Suprapubic skin (tissue), 4 donors: ENCODE measurements around the gene DIS3L. TPM values are rescaled to one million over a fixed set of nuclear protein-coding genes. Genes with fewer than 3 reads are reported as not detected.

Source experiments
- DNase-seq, 2 donors: peaks; one replicate each; pipeline ENCODE4 v3.0.0-alpha.2; 2019; ENCODE audit warnings: low spot score in 2 of 2
- H3K27ac ChIP-seq: fragments of 200-600 bp; sonication (generic); one replicate; pipeline ENCODE4 v1.5.1; 2019
- H3K27me3 ChIP-seq: fragments of 200-600 bp; sonication (generic); one replicate; pipeline ENCODE4 v1.5.1; 2019
- H3K36me3 ChIP-seq: fragments of 200-600 bp; sonication (generic); one replicate; pipeline ENCODE4 v1.5.1; 2019
- H3K4me1 ChIP-seq: fragments of 200-600 bp; sonication (generic); one replicate; pipeline ENCODE4 v1.5.1; 2019
- H3K4me3 ChIP-seq: fragments of 200-600 bp; sonication (generic); one replicate; pipeline ENCODE4 v1.5.1; 2019; ENCODE audit warnings: mild to moderate bottlenecking
- H3K9me3 ChIP-seq: fragments of 200-600 bp; sonication (generic); one replicate; pipeline ENCODE4 v1.5.1; 2019
- EP300 ChIP-seq: sonication (generic); formaldehyde crosslinking; IDR thresholded peaks from one replicate; pipeline ENCODE4 v1.6.1; 2017; ENCODE audit warnings: antibody characterized with exemption
- POLR2A ChIP-seq, 2 donors: fragments of 450-650 bp; IDR thresholded peaks; one replicate each; pipeline ENCODE4 v1.6.1; 2017; ENCODE audit warnings: antibody characterized with exemption in 2 of 2, mild to moderate bottlenecking in 2 of 2, moderate library complexity in 2 of 2
- POLR2AphosphoS5 ChIP-seq, 3 donors: sonication (generic); formaldehyde crosslinking; IDR thresholded peaks; one replicate each; pipeline ENCODE4 v1.6.1; 2017; ENCODE audit warnings: antibody characterized with exemption in 3 of 3
- WGBS: methylation state at CpG from one replicate; pipeline ENCODE4 v1.1.5; 2018; 5-methylcytosine and 5-hydroxymethylcytosine counted together
- total RNA-seq, 4 donors: library from RNA; depleted of rRNA; stranded (reverse); fragments of >200 nt; gene quantifications; one replicate each; pipeline ENCODE4 v1.1.0, GENCODE V29; 2016
- TF ChIP-seq, protein P1 (sequence below), 2 donors: fragments of 200-600 bp in 1 of 2; fragments of 450-650 bp in 1 of 2; sonication (generic) in 1 of 2; IDR thresholded peaks; one replicate each; pipeline ENCODE4 v1.5.1; 2016 to 2019; ENCODE audit warnings: antibody characterized with exemption in 2 of 2, mild to moderate bottlenecking in 1 of 2, moderate library complexity in 1 of 2

The DIS3L gene
- total RNA-seq, 4 donors from 2014 or later = 15.8 to 26.1 (median 21.2) TPM

DNA sequence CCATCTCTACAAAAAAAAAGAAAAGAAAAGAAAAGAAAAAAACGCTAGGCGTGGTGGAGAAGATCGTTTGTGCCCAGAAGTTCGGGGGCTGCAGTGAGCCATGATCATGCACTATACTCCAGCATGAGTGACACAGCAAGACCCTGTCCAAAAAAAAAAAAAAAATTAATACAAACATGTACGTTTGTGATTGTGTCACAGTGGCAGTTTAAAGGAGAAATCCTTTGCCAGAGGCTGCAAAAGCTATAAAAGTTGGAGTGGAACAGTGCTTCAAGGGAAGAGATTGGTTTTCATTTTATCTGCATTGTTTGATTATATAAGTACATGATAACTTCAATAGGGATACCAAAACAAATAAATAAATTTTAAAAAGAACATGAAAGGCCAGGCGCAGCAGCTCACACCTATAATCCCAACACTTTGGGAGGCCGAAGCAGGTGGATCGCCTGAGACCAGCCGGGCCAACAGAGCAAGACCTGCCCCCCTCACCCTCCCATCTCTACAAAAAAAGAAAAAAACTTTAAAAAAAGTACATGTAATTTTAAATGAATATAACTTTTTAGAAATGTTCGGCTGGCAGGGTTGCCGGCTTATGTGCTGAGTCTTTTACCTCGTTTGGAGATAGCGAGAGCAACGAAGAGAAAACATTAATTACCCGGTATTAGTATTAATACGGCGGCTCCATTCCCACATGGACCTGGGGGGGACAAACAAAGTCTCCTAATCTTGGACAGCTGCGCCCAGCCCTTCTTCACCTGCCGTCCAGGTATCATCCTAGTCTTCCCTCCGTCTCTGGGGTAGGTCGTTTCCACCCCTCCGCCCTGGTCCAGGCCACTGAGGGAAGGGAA, 573 bp upstream of the DIS3L start:
- Histone ChIP-seq H3K36me3 (no peaks in the 10 kb centered on the region), H3K27ac (peak overlapping the region; percentile 93), H3K4me3 (peak overlapping the region; percentile 56), H3K4me1 (peaks cover 61% of the 10 kb centered on the region), H3K27me3 (no peaks in the 10 kb centered on the region), H3K9me3 (no peaks in the 10 kb centered on the region)
- 18% methylated on average over 21 of the region's 22 CpGs for WGBS
- TF ChIP-seq, protein P1, sequence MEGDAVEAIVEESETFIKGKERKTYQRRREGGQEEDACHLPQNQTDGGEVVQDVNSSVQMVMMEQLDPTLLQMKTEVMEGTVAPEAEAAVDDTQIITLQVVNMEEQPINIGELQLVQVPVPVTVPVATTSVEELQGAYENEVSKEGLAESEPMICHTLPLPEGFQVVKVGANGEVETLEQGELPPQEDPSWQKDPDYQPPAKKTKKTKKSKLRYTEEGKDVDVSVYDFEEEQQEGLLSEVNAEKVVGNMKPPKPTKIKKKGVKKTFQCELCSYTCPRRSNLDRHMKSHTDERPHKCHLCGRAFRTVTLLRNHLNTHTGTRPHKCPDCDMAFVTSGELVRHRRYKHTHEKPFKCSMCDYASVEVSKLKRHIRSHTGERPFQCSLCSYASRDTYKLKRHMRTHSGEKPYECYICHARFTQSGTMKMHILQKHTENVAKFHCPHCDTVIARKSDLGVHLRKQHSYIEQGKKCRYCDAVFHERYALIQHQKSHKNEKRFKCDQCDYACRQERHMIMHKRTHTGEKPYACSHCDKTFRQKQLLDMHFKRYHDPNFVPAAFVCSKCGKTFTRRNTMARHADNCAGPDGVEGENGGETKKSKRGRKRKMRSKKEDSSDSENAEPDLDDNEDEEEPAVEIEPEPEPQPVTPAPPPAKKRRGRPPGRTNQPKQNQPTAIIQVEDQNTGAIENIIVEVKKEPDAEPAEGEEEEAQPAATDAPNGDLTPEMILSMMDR (IDR thresholded peaks at IDR 0.05) = no peak
- TF ChIP-seq POLR2AphosphoS5 (IDR thresholded peaks at IDR 0.05) (no peak), EP300 (no peak)
- peak in 1 of 2 donors; percentile 78 for DNase-seq

DNA sequence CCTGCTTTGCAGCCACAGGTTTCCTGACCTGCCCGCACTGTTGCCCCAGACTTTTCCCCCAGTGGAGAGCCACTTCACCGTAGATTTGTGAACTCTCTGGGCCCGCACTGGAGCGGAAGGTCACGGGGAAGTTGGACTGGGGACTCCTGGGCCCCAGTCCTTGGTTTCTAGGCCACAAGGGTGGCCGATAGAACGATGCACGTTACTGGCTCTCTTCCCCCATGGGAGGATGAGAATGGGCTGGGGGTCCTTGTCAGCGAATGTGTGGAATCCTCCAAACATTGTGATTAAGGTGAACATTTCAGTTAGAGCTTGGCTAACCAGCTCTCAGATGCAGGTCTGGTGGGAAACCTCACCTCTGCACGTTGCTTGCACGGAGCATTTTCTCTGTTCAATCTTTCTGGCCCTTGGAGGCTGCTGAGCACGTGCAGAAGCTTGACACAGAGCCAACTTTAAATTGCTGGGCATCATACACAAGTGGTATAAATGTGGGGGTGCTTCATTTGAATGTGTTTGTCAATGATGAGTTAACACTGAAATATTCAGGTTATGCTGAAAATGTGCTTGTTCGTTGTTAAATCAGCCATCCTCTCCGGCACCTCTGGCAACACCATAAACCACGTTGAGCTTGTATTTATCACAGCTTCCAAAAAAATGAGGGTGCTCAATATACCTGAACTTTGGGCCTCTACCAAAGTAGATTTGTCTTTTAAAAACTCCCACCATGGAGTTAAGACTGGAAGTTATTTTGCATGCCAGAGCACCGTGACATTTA, 976 bp downstream of the DIS3L start:
- Histone ChIP-seq H3K4me1 (peaks cover 48% of the 10 kb centered on the region), H3K36me3 (peaks cover 6% of the 10 kb centered on the region), H3K27me3 (no peaks in the 10 kb centered on the region), H3K9me3 (no peaks in the 10 kb centered on the region), H3K4me3 (peak overlapping the region; percentile 56), H3K27ac (peak overlapping the region; percentile 93)
- no peak for TF ChIP-seq POLR2AphosphoS5 (IDR thresholded peaks at IDR 0.05)
- TF ChIP-seq, protein P1 (IDR thresholded peaks at IDR 0.05) = no peak
- no peak for TF ChIP-seq EP300
- no peak for TF ChIP-seq POLR2A (IDR thresholded peaks at IDR 0.05)
- DNase-seq = no peak
- WGBS = 5% methylated on average over 7 of the region's 16 CpGs

- no peak for TF ChIP-seq EP300
- TF ChIP-seq, protein P1 (IDR thresholded peaks at IDR 0.05) = no peak
- TF ChIP-seq POLR2AphosphoS5 (IDR thresholded peaks at IDR 0.05) = no peak
- TF ChIP-seq POLR2A (IDR thresholded peaks at IDR 0.05) = no peak
- WGBS = 34% methylated on average over 3 of the region's 3 CpGs
- Histone ChIP-seq H3K36me3 (peaks cover 6% of the 10 kb centered on the region), H3K27me3 (no peaks in the 10 kb centered on the region), H3K9me3 (no peaks in the 10 kb centered on the region), H3K4me1 (peaks cover 45% of the 10 kb centered on the region), H3K4me3 (peak overlapping the region; percentile 56), H3K27ac (peak overlapping the region; percentile 93)
- no peak for DNase-seq
Observed at GRCh38 chr15:66294932-66295235, 1.5 kb downstream of the DIS3L start.

GRCh38 chr15:66296186-66296585, 2.8 kb downstream of the DIS3L start:
- Histone ChIP-seq H3K4me3 (no peak overlapping the region), H3K36me3 (peaks cover 12% of the 10 kb centered on the region), H3K27ac (no peak overlapping the region), H3K27me3 (no peaks in the 10 kb centered on the region), H3K4me1 (peaks cover 37% of the 10 kb centered on the region), H3K9me3 (no peaks in the 10 kb centered on the region)
- TF ChIP-seq, protein P1 (IDR thresholded peaks at IDR 0.05) = no peak
- TF ChIP-seq POLR2A (IDR thresholded peaks at IDR 0.05) (no peak), POLR2AphosphoS5 (IDR thresholded peaks at IDR 0.05) (no peak), EP300 (no peak)
- 81% methylated on average over 5 of the region's 5 CpGs for WGBS
- DNase-seq = no peak

GRCh38 chr15:66298803-66299251, 5.5 kb downstream of the DIS3L start:
- Histone ChIP-seq H3K4me3 (no peak overlapping the region), H3K4me1 (peaks cover 22% of the 10 kb centered on the region), H3K36me3 (peaks cover 14% of the 10 kb centered on the region), H3K9me3 (no peaks in the 10 kb centered on the region), H3K27ac (no peak overlapping the region), H3K27me3 (no peaks in the 10 kb centered on the region)
- TF ChIP-seq EP300 (no peak), POLR2AphosphoS5 (IDR thresholded peaks at IDR 0.05) (no peak), POLR2A (IDR thresholded peaks at IDR 0.05) (no peak)
- TF ChIP-seq, protein P1 (IDR thresholded peaks at IDR 0.05) = no peak
- WGBS = 71% methylated on average over 4 of the region's 4 CpGs
- DNase-seq = no peak
